GM12878 (cell line): Measurements from ENCODE around the gene WRAP73. TPM values are rescaled to one million over a fixed set of nuclear protein-coding genes. Genes with fewer than 3 reads are reported as not detected.

ENCODE experiments used
- ATAC-seq: fragments of 200-7000 bp; cut with Tn5 transposase; 3 replicates; pipeline ENCODE4 v1.9.1; 2020; ENCODE audit warnings: mild to moderate bottlenecking, moderate library complexity
- BruUV-seq: library from RNA; stranded (reverse); fragments of 400-500 nt; replicated peaks from 2 replicates; lab custom pipeline; 2021; lab: Mats Ljungman, UMichigan
- CTCF ChIA-PET: fragments of 300-600 bp; sonication (Branson Sonifier 250); formaldehyde crosslinking; extraction: SDS; loops from one replicate; lab custom pipeline; 2021; ENCODE audit warnings: inconsistent platforms; lab: Yijun Ruan, JAX
- POLR2A ChIA-PET: fragments of 350-600 bp; formaldehyde crosslinking; extraction: SDS; loops from one replicate; lab custom pipeline; 2021; ENCODE audit warnings: inconsistent platforms; lab: Charles Lee
- RAD21 ChIA-PET: fragments of 300-600 bp; sonication (Branson Sonifier 250); formaldehyde crosslinking; loops from one replicate; lab custom pipeline; 2023; ENCODE audit warnings: antibody characterized with exemption; ENCODE audit not compliant: unreplicated experiment; lab: Charles Lee
- SMC1A ChIA-PET: fragments of 300-600 bp; sonication (Branson Sonifier 250); formaldehyde crosslinking; loops from one replicate; lab custom pipeline; 2023; ENCODE audit not compliant: unreplicated experiment, uncharacterized antibody; lab: Charles Lee
- DNase-seq: peaks from one replicate; pipeline ENCODE4 v3.0.0-alpha.2; 2011; ENCODE audit warnings: low read depth, low spot score
- FAIRE-seq: peaks from 3 replicates; lab custom pipeline; 2011; peaks lifted over from hg19 to GRCh38; lab: Jason Lieb, UNC
- H2AFZ ChIP-seq: 2 replicates; pipeline ENCODE4 v1.6.0; 2011; ENCODE audit warnings: low read depth, low read length, control low read depth; ENCODE audit not compliant: control insufficient read depth
- H3K27ac ChIP-seq: 2 replicates; pipeline ENCODE4 v1.5.1; 2011; ENCODE audit warnings: control low read depth; ENCODE audit not compliant: control insufficient read depth, insufficient read depth
- H3K27me3 ChIP-seq, 2 experiments: replicated peaks in 1 of 2; 2 replicates each; pipeline versions ENCODE4 v1.6.0 to v1.6.1; 2011; ENCODE audit warnings: low read length in 1 of 2; ENCODE audit not compliant: control insufficient read depth in 2 of 2, insufficient read depth in 2 of 2
- H3K36me3 ChIP-seq, 2 experiments: 2 replicates each; pipeline ENCODE4 v1.5.1; 2011; ENCODE audit warnings: low read length in 1 of 2; ENCODE audit not compliant: control insufficient read depth in 2 of 2, insufficient read depth in 2 of 2
- H3K4me1 ChIP-seq: 2 replicates; pipeline ENCODE4 v1.6.1; 2011; ENCODE audit warnings: mild to moderate bottlenecking, low read length, moderate library complexity, mixed read lengths; ENCODE audit not compliant: control insufficient read depth, insufficient read depth
- H3K4me2 ChIP-seq: 2 replicates; pipeline ENCODE4 v1.6.0; 2011; ENCODE audit warnings: control low read depth; ENCODE audit not compliant: control insufficient read depth, insufficient read depth
- H3K4me3 ChIP-seq: fragments of 200-600 bp; sonication (generic); 2 replicates; pipeline ENCODE4 v1.5.1; 2016
- H3K79me2 ChIP-seq: 2 replicates; pipeline ENCODE4 v1.6.0; 2011; ENCODE audit warnings: low read length; ENCODE audit not compliant: control insufficient read depth, insufficient read depth
- H3K9ac ChIP-seq: 2 replicates; pipeline ENCODE4 v1.8.0; 2011; ENCODE audit warnings: low read length, control low read depth, mixed read lengths; ENCODE audit not compliant: control insufficient read depth, insufficient read depth
- H3K9me3 ChIP-seq: replicated peaks from 3 replicates; pipeline ENCODE4 v1.5.1; 2011; ENCODE audit warnings: mild to moderate bottlenecking, low read length; ENCODE audit not compliant: control insufficient read depth, insufficient read depth
- H4K20me1 ChIP-seq: 2 replicates; pipeline ENCODE4 v1.6.0; 2011; ENCODE audit not compliant: control insufficient read depth, insufficient read depth
- BHLHE40 ChIP-seq, 2 experiments: fragments of 450-650 bp in 1 of 2; IDR thresholded peaks; 2 replicates each; pipeline ENCODE4 v1.6.1; 2011 to 2017; ENCODE audit warnings: low read depth in 2 of 2, borderline replicate concordance in 1 of 2, improper control_type of control experiment in 1 of 2, low read length in 1 of 2, mild to moderate bottlenecking in 1 of 2
- CHD2 ChIP-seq: IDR thresholded peaks from 2 replicates; pipeline ENCODE4 v1.6.1; 2011; ENCODE audit warnings: low read depth, low read length, improper control_type of control experiment, borderline replicate concordance
- EED ChIP-seq: sonication (generic); IDR thresholded peaks from 2 replicates; pipeline ENCODE4 v1.6.1; 2016; ENCODE audit warnings: antibody characterized with exemption, low read depth
- ESRRA ChIP-seq: IDR thresholded peaks from 2 replicates; pipeline ENCODE4 v1.6.1; 2012; ENCODE audit warnings: mild to moderate bottlenecking, low read length, improper control_type of control experiment
- EZH2 ChIP-seq: IDR thresholded peaks from 2 replicates; pipeline ENCODE4 v1.6.1; 2012; ENCODE audit warnings: low read depth, mild to moderate bottlenecking, control low read depth, inconsistent platforms, low read length, borderline replicate concordance; ENCODE audit not compliant: control insufficient read depth
- FOS ChIP-seq: IDR thresholded peaks from 3 replicates; pipeline ENCODE4 v1.6.1; 2011; ENCODE audit warnings: borderline replicate concordance; ENCODE audit not compliant: insufficient read length; ENCODE audit errors: extremely low read depth
- REST ChIP-seq: IDR thresholded peaks from 2 replicates; pipeline ENCODE4 v1.6.1; 2012; ENCODE audit warnings: mild to moderate bottlenecking, low read depth, low read length
- STAT1 ChIP-seq: fragments of 450-650 bp; conservative IDR thresholded peaks from 2 replicates; pipeline ENCODE4 v1.6.1; 2014; ENCODE audit warnings: antibody characterized with exemption, mild to moderate bottlenecking
- TCF7 ChIP-seq: IDR thresholded peaks from 2 replicates; pipeline ENCODE4 v1.6.1; 2014; ENCODE audit warnings: antibody characterized with exemption, borderline replicate concordance
- ZNF207 ChIP-seq: fragments of 450-650 bp; IDR thresholded peaks from 2 replicates; pipeline ENCODE4 v1.6.1; 2014; ENCODE audit warnings: antibody characterized with exemption, mild to moderate bottlenecking, borderline replicate concordance
- WGBS: methylation state at CpG from one replicate; pipeline ENCODE4 v1.1.6; 2016; ENCODE audit warnings: low lambda C conversion rate; ENCODE audit not compliant: insufficient replicate concordance, insufficient coverage; ENCODE audit errors: missing lambda C conversion rate; 5-methylcytosine and 5-hydroxymethylcytosine counted together
- in situ Hi-C: fragments of 300-500 bp; cut with MboI; formaldehyde crosslinking; loops from 9 replicates; pipeline ENCODE4 v1.14.3; 2018; ENCODE audit warnings: mixed read lengths
- intact Hi-C: fragments of 100-400 bp; cut with micrococcal nuclease; formaldehyde crosslinking; loops from one replicate; pipeline ENCODE4 v1.14.2; 2022; ENCODE audit not compliant: unreplicated experiment
- polyA plus RNA-seq, 11 experiments: library from polyadenylated mRNA; depleted of rRNA in 4 of 11; unstranded in 6 of 11; stranded (reverse) in 5 of 11; fragments of >200 nt; fragmentation: Nextera tagmentation in 4 of 11; fragmentation: Illumina TruSeq in 1 of 11; extraction: Ambion mirVana in 4 of 11; extraction: Trizol in 1 of 11; gene quantifications; 1 replicate in 1 of 11; 2 replicates in 10 of 11; pipeline versions ENCODE4 v1.2.1 to v1.2.3, GENCODE V29; 2011 to 2016; ENCODE audit warnings: inconsistent platforms in 2 of 11, missing spikeins in 2 of 11, low read depth in 1 of 11
- total RNA-seq, 4 experiments: library from RNA; depleted of rRNA in 3 of 4; stranded (reverse); fragments of >200 nt in 3 of 4; fragmentation: Illumina TruSeq in 1 of 4; extraction: Trizol in 1 of 4; gene quantifications; 2 replicates each; pipeline versions ENCODE4 v1.2.1 to v1.2.3, GENCODE V29; 2013 to 2021
- TF ChIP-seq, protein P1 (sequence below): fragments of 450-650 bp; IDR thresholded peaks from 2 replicates; pipeline ENCODE4 v1.6.1; 2017; ENCODE audit warnings: mild to moderate bottlenecking, moderate library complexity

Gene WRAP73
- total and polyA plus RNA-seq, 10 of the 15 experiments (the other 5 are each of a cell fraction or from before 2014, with no cell fraction given), result 3.2 to 65.8 (median 48.0) TPM

- no peak for TF ChIP-seq TCF7
Observed at GRCh38 chr1:3688356-3689137, 38.6 kb upstream of the WRAP73 start (continued).

- Histone ChIP-seq H3K9me3 (no peaks in the 10 kb centered on the region), H3K36me3 (peaks cover 2 to 39% of the 10 kb centered on the region in 2 experiments; a peak in 3 of 4 replicates), H3K9ac (no peak overlapping the region; the same call in 1 of the 2 replicates), H3K4me2 (no peak overlapping the region), H3K4me3 (no peak overlapping the region), H4K20me1 (no peaks in the 10 kb centered on the region), H3K4me1 (peaks cover 10% of the 10 kb centered on the region), H3K79me2 (no peaks in the 10 kb centered on the region), H2AFZ (no peak overlapping the region), H3K27ac (no peak overlapping the region), H3K27me3 (no peaks in the 10 kb centered on the region)
- in situ Hi-C loops (no loop called here), intact Hi-C loops (no loop called here)
- ATAC-seq (no peak), DNase-seq (no peak), FAIRE-seq (no peak)
- ChIA-PET CTCF (interaction anchor here (1.2 kb wide), 1 partner anchor 10 kb away, joined by 3 read pairs; no protein-coding TSS in a partner anchor), RAD21 (no interaction called here), POLR2A (interaction anchor here (2.0 kb wide), 1 partner anchor 10 kb away, joined by 8 read pairs; no protein-coding TSS in a partner anchor), SMC1A (no interaction called here)
- 75% methylated on average over 12 of the region's 12 CpGs for WGBS
- BruUV-seq, result no TSS peak
- TF ChIP-seq EZH2 (no peak), ZNF207 (no peak), FOS (no peak), REST (no peak), CHD2 (no peak), EED (no peak), STAT1 (no peak), BHLHE40 (IDR thresholded peaks at IDR 0.05; ENCODE audit: borderline replicate concordance in 1 of 2, low read depth in 2 of 2, low read length in 1 of 2) (no peak), ESRRA (no peak)
- TF ChIP-seq, protein P1, sequence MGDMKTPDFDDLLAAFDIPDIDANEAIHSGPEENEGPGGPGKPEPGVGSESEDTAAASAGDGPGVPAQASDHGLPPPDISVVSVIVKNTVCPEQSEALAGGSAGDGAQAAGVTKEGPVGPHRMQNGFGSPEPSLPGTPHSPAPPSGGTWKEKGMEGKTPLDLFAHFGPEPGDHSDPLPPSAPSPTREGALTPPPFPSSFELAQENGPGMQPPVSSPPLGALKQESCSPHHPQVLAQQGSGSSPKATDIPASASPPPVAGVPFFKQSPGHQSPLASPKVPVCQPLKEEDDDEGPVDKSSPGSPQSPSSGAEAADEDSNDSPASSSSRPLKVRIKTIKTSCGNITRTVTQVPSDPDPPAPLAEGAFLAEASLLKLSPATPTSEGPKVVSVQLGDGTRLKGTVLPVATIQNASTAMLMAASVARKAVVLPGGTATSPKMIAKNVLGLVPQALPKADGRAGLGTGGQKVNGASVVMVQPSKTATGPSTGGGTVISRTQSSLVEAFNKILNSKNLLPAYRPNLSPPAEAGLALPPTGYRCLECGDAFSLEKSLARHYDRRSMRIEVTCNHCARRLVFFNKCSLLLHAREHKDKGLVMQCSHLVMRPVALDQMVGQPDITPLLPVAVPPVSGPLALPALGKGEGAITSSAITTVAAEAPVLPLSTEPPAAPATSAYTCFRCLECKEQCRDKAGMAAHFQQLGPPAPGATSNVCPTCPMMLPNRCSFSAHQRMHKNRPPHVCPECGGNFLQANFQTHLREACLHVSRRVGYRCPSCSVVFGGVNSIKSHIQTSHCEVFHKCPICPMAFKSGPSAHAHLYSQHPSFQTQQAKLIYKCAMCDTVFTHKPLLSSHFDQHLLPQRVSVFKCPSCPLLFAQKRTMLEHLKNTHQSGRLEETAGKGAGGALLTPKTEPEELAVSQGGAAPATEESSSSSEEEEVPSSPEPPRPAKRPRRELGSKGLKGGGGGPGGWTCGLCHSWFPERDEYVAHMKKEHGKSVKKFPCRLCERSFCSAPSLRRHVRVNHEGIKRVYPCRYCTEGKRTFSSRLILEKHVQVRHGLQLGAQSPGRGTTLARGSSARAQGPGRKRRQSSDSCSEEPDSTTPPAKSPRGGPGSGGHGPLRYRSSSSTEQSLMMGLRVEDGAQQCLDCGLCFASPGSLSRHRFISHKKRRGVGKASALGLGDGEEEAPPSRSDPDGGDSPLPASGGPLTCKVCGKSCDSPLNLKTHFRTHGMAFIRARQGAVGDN, result no peak
Observed at GRCh38 chr1:3687504-3687903, 37.6 kb upstream of the WRAP73 start.
